Sigmoid colon (tissue), 7 donors: Measurements from ENCODE around the gene GMPPA. TPM values are rescaled to one million over a fixed set of nuclear protein-coding genes. Genes with fewer than 3 reads are reported as not detected.

Experiments used
- DNase-seq: peaks from one replicate; pipeline ENCODE4 v3.0.0-alpha.2; 2019
- H3K27ac ChIP-seq, 4 donors: fragments of 200-600 bp; sonication (generic); one replicate each; pipeline ENCODE4 v1.5.1; 2016 to 2019; ENCODE audit warnings: mild to moderate bottlenecking in 1 of 4
- H3K27me3 ChIP-seq, 3 donors: fragments of 200-600 bp; sonication (generic); one replicate each; pipeline ENCODE4 v1.5.1; 2019; ENCODE audit warnings: mild to moderate bottlenecking in 1 of 3
- H3K36me3 ChIP-seq, 4 donors: fragments of 200-600 bp; sonication (generic); one replicate each; pipeline ENCODE4 v1.5.1; 2016 to 2019
- H3K4me1 ChIP-seq, 4 donors: fragments of 200-600 bp; sonication (generic); one replicate each; pipeline ENCODE4 v1.5.1; 2017 to 2019
- H3K4me3 ChIP-seq, 4 donors: fragments of 200-600 bp; sonication (generic); one replicate each; pipeline ENCODE4 v1.5.1; 2017 to 2019; ENCODE audit warnings: mild to moderate bottlenecking in 2 of 4, moderate library complexity in 1 of 4
- H3K9me3 ChIP-seq, 4 donors: fragments of 200-600 bp in 3 of 4; sonication (generic) in 3 of 4; one replicate each; pipeline versions ENCODE4 v1.5.1 to v1.6.1; 2013 to 2019
- CTCF ChIP-seq, 4 experiments: fragments of 450-650 bp in 3 of 4; fragments of 200-600 bp in 1 of 4; IDR thresholded peaks; one replicate each; pipeline ENCODE4 v1.5.1; 2016 to 2019; ENCODE audit warnings: antibody characterized with exemption in 4 of 4, mild to moderate bottlenecking in 3 of 4, moderate library complexity in 2 of 4
- EP300 ChIP-seq, 4 donors: sonication (generic); formaldehyde crosslinking; IDR thresholded peaks; one replicate each; pipeline ENCODE4 v1.6.1; 2017; ENCODE audit warnings: antibody characterized with exemption in 4 of 4
- POLR2A ChIP-seq, 2 donors: fragments of 450-650 bp; IDR thresholded peaks; one replicate each; pipeline ENCODE4 v1.6.1; 2016; ENCODE audit warnings: antibody characterized with exemption in 2 of 2, mild to moderate bottlenecking in 2 of 2, moderate library complexity in 2 of 2
- POLR2AphosphoS5 ChIP-seq, 4 donors: sonication (generic); formaldehyde crosslinking; IDR thresholded peaks; one replicate each; pipeline ENCODE4 v1.6.1; 2017; ENCODE audit warnings: antibody characterized with exemption in 4 of 4
- WGBS, 2 donors: extraction: QIAGEN DNeasy Blood & Tissue Kit; methylation state at CpG; one replicate each; pipeline ENCODE4 v1.1.7; 2013; 5-methylcytosine and 5-hydroxymethylcytosine counted together
- intact Hi-C: fragments of 100-400 bp; cut with DNase I; formaldehyde crosslinking; loops from one replicate; pipeline ENCODE4 v1.15.1; 2023
- polyA plus RNA-seq, 3 donors: library from polyadenylated mRNA; stranded (reverse); fragments of 200-250 nt; gene quantifications; one replicate each; pipeline ENCODE4 v1.2.3, GENCODE V29; 2013
- total RNA-seq, 4 donors: library from RNA; depleted of rRNA; stranded (reverse); fragments of >200 nt; gene quantifications; one replicate each; pipeline ENCODE4 v1.1.0, GENCODE V29; 2016
- donor health status: healthy with polysubstance abuse.
- donor health status: Bipolar disorder and iron deficiency.
- donor health status: healthy.

The GMPPA gene
- total and polyA plus RNA-seq, 7 donors: 13.9 to 52.8 (median 24.7) TPM

GRCh38 chr2:219516888-219517287, 18.2 kb downstream of the GMPPA start:
- Histone ChIP-seq H3K4me1 (peaks cover 0 to 17% (median 14%) of the 10 kb centered on the region in 4 donors), H3K9me3 (no peaks in the 10 kb centered on the region), H3K27ac (no peak overlapping the region), H3K27me3 (peaks cover 0 to 31% (median 4%) of the 10 kb centered on the region in 3 donors), H3K36me3 (no peaks in the 10 kb centered on the region), H3K4me3 (no peak overlapping the region)
- intact Hi-C loops: no loop called here
- TF ChIP-seq EP300 (IDR thresholded peaks at IDR 0.05): no peak
- no peak for TF ChIP-seq POLR2A (IDR thresholded peaks at IDR 0.05)
- 50 to 59% methylated on average over 7 of the region's 7 CpGs for WGBS, 2 donors
- DNase-seq: no peak

GRCh38 chr2:219517954-219518778, 19.5 kb downstream of the GMPPA start:
- no peak for DNase-seq
- intact Hi-C loops: no loop called here
- Histone ChIP-seq H3K9me3 (no peaks in the 10 kb centered on the region), H3K27me3 (peaks cover 0 to 29% (median 4%) of the 10 kb centered on the region in 3 donors), H3K27ac (no peak overlapping the region), H3K4me3 (no peak overlapping the region), H3K4me1 (peaks cover 0 to 30% (median 26%) of the 10 kb centered on the region in 4 donors), H3K36me3 (no peaks in the 10 kb centered on the region)
- TF ChIP-seq CTCF (IDR thresholded peaks at IDR 0.05): no peak
- TF ChIP-seq EP300 (IDR thresholded peaks at IDR 0.05): no peak
- no peak for TF ChIP-seq POLR2A (IDR thresholded peaks at IDR 0.05)
- TF ChIP-seq POLR2AphosphoS5 (IDR thresholded peaks at IDR 0.05): no peak
- 52 to 65% methylated on average over 10 of the region's 10 CpGs for WGBS, 2 donors

- Histone ChIP-seq H3K27ac (no peak overlapping the region), H3K27me3 (peaks cover 0 to 23% (median 0%) of the 10 kb centered on the region in 3 donors), H3K4me3 (no peak overlapping the region), H3K4me1 (peaks cover 0 to 31% (median 27%) of the 10 kb centered on the region in 4 donors), H3K36me3 (no peaks in the 10 kb centered on the region), H3K9me3 (no peaks in the 10 kb centered on the region)
- 77 to 83% methylated on average over 9 of the region's 9 CpGs for WGBS, 2 donors
- DNase-seq: no peak
- intact Hi-C loops: no loop called here
- TF ChIP-seq POLR2AphosphoS5 (IDR thresholded peaks at IDR 0.05): no peak
- no peak for TF ChIP-seq CTCF (IDR thresholded peaks at IDR 0.05)
- TF ChIP-seq POLR2A (IDR thresholded peaks at IDR 0.05): no peak
These were observed 20.8 kb downstream of the GMPPA start for GRCh38 chr2:219519526-219519916.

GRCh38 chr2:219520079-219520478, 21.4 kb downstream of the GMPPA start:
- no peak overlapping the region for H3K27ac ChIP-seq
- 54 to 74% methylated on average over 8 of the region's 8 CpGs for WGBS, 2 donors
- intact Hi-C loops: no loop called here

More at GRCh38 chr2:219520079-219520478, 21.4 kb downstream of the GMPPA start:
- H3K36me3 ChIP-seq: no peaks in the 10 kb centered on the region
- H3K9me3 ChIP-seq: no peaks in the 10 kb centered on the region
- H3K4me3 ChIP-seq: no peak overlapping the region
- DNase-seq: no peak
- H3K4me1 ChIP-seq: peaks cover 0 to 31% (median 27%) of the 10 kb centered on the region in 4 donors
- peaks cover 0 to 17% (median 0%) of the 10 kb centered on the region in 3 donors for H3K27me3 ChIP-seq
- TF ChIP-seq EP300 (IDR thresholded peaks at IDR 0.05): no peak
- TF ChIP-seq POLR2A (IDR thresholded peaks at IDR 0.05): no peak
- TF ChIP-seq CTCF (IDR thresholded peaks at IDR 0.05): no peak
- TF ChIP-seq POLR2AphosphoS5 (IDR thresholded peaks at IDR 0.05): no peak
